HG02678 (cell line): ENCODE results near the gene HLA-DOA.
A peak's percentile ranks its signal among the peaks of the same experiment; 100 is the strongest.

Experiments
- ATAC-seq: cut with Tn5 transposase; IDR thresholded peaks from one replicate; pipeline ENCODE4 v1.9.1; 2021; ENCODE audit warnings: mild to moderate bottlenecking, moderate library complexity; ENCODE audit not compliant: unreplicated experiment

Gene HLA-DOA

GRCh38 chr6:33008944-33009861 lies at the start of gene HLA-DOA:
Gene HLA-DOA, minus strand, starts transcription at chr6:33009591.
- ATAC-seq = peak; percentile 91

DNA sequence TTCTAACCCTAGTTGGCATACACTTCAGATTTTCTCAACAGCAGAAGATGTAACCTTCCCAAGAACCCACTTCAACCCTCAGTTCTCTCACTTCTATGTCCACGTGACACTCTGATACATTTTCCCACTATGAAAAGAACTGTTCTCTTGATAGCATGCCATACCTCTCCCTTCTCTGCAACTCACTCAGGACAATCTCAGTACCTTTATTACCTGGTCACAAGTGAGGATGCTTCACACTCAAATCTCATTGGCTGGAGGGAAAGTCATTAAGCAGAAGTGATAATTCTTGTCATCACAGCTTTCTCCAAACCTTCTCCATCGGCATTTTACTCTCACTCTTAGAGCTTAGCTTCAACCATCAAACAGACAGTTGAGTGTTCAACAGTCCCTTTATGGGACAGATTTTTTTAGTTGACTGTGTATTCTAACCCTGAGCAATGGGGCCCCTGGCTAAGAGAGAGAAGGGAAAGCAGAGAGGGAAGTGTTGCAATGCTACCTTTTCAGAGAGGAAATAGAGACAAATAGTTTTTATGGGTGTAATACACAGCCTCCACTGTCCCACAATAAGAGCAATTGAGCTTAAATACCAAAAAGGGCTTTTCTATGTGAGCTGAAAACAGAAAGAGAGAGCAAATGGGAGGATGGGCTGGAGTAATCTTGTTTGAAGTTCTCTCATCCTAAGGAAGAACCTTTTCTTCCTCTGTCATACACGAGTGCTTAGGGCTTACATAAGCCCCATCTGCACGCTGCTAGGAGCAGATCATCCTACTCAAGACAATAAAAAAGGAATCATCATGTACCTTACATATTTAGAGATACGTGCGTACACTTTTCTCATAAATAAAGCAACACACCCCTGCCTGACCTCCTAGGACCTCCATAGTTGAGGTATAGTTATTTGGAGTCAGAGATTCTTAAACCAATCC lies 48.1 kb upstream of the HLA-DOA start:
- ATAC-seq = no peak

- no peak for ATAC-seq
Observed at GRCh38 chr6:33053230-33053629, 43.8 kb upstream of the HLA-DOA start.

DNA sequence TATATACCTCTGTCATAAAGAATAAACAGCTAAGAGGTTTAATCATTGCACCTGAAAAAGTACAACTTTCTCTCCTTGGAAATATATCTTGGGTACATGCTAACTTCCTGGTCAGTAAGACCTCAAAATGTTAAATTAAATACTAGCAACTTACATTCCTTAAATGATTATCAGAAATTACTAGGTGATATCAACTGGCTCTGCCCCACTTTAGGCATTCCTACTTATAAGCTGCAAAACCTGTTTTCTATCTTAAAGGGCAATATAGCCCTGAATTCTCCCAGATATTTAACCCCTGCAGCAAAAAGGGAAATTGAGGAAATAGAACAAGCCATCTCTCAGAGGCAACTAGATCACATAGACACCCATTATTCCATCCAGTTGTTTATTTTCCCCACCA lies 43.2 kb upstream of the HLA-DOA start:
- ATAC-seq = no peak

GRCh38 chr6:33050014-33050810 lies 40.8 kb upstream of the HLA-DOA start:
- ATAC-seq = no peak

GRCh38 chr6:33049323-33050013 lies 40.1 kb upstream of the HLA-DOA start:
- no peak for ATAC-seq

- ATAC-seq = no peak
Observed at GRCh38 chr6:33040157-33040556, 30.8 kb upstream of the HLA-DOA start.

GRCh38 chr6:33036535-33036934 lies 27.1 kb upstream of the HLA-DOA start:
- ATAC-seq = no peak

- no peak for ATAC-seq
Observed at GRCh38 chr6:33034554-33034953, 25.2 kb upstream of the HLA-DOA start.

DNA sequence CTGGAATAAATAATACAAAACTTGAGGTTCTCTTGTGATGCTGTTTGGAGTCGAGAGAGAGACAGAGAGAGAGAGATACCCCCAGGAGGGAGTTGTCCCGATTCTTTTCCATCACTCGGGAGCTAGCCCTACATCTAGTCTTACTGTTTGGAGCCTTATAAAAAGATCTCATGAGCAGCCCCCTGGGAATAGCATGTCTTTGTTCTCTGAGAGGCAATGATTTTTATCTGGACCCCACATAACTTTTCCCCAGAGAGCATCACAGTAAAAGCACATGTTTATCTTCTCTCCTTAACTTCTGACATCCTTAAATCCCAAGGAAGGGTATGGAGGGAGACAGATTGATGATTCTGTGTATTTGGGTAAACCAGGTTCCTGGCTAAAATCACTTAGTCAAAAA lies 20.9 kb upstream of the HLA-DOA start:
- ATAC-seq = no peak

GRCh38 chr6:33029328-33030184 lies 20.2 kb upstream of the HLA-DOA start:
- peak; percentile 78 for ATAC-seq

DNA sequence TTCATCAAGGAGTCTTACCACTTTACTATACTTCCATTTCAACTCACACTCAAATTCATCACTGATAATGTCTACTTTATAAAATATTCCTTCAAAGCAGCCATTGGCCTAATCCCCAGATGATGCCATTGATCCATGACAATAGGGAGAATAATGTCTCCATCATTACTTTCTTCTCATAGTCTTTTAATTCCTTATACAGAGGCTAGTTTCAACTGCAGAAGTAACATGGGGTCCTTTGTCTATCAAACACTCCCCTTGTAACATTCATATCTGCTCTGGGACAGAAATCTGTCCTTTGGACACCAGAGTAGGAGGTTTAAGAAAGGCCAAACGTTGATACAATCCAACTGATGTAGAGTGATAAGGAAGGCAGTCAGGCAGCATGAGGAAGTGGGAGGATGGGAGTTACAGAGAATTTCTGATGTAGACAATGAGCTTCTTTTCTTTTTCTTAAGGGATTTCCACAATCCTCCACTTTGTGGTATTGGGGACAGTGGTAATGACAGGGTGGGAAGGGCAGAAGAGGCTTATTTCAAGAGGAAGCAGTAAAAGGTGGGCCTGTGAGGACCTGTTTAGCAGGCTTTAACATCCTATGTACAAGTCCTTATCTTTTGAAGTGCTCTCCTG lies 18.9 kb upstream of the HLA-DOA start:
- ATAC-seq = no peak

- no peak for ATAC-seq
Observed at GRCh38 chr6:33024521-33024920, 15.1 kb upstream of the HLA-DOA start.

DNA sequence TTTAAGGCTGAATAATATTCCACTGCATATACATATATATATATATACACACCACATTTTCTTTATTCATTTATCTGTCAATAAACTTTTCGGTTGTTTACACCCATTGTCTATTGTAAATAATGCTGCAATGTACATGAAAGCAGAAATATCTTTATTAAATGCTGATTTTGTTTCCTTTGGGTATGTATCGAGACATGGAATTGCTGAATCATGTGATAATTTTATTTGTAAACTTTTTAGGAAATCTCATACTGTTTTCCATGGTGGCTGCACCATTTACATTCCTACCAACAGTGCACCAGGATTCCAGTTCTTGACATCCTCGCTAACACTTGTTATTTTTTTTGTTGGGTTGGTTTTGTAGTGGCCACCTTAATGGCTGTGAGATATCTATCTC lies 14.1 kb upstream of the HLA-DOA start:
- ATAC-seq = no peak

- ATAC-seq = no peak
Observed at GRCh38 chr6:33021917-33022316, 12.5 kb upstream of the HLA-DOA start.

DNA sequence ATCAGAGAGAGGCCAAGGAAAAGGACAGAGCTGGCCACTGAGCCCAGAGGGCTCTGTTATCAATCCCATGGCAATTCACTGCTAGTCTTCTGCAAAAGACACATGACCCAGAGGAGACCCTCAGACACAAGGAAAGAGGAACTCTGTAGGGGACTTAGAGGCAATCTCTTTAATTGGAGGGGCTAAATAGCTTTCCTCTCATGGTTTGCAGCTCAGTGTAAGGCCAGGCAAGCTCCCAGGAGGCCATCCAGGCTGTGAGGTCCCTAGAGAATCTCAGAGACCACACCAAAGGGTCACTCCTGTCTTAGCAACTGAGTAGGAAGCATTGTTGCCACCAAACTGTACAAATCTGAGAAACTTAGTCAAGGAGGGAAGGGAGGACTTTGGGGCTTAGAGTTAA lies 10.0 kb upstream of the HLA-DOA start:
- ATAC-seq = peak; percentile 13

DNA sequence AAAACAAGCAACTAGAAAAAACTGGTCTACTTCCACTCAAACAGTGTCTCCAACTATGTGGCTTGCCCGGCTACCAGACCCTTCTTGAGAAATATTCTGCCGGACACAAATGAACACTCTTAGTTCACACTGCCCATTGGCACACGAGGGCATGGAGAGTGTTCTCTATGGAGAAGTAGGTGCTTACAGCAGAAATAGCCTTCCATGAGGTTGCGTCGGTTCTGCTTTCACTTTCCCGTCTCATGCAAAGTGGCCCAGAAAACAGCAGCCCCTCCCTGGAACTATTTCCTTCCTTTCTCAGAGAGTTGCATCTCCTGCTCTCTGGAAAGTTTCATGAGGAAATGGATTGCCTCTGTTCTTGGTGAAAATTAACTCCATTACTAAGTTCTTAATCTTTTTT lies 9.5 kb upstream of the HLA-DOA start:
- ATAC-seq = peak; percentile 68

DNA sequence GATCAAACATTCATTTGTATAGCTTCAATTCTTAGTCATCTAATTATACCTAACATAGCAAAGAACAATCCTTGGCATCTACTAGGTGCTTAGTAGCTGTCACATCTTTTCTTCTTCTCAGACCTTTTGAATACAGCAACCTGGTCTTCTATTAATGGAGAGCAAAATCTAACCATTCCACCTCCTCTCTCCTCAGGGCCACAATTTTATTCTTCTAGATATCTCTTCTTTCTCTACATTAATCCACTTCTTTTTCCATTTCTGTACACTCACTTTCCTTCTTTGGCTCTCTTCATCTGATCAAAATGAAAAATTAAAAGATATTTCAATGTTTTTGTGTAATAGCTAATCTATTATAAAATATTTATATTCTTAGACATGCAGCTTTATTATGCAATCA lies 9.0 kb upstream of the HLA-DOA start:
- ATAC-seq = no peak
